ENCODE results near the gene DHRS12. TPM values are rescaled to one million over a fixed set of nuclear protein-coding genes. Genes with fewer than 3 reads are reported as not detected.

DHRS12 gene
- total and polyA plus RNA-seq, 9 donors: 9.4 to 16.2 (median 12.1) TPM

DNA sequence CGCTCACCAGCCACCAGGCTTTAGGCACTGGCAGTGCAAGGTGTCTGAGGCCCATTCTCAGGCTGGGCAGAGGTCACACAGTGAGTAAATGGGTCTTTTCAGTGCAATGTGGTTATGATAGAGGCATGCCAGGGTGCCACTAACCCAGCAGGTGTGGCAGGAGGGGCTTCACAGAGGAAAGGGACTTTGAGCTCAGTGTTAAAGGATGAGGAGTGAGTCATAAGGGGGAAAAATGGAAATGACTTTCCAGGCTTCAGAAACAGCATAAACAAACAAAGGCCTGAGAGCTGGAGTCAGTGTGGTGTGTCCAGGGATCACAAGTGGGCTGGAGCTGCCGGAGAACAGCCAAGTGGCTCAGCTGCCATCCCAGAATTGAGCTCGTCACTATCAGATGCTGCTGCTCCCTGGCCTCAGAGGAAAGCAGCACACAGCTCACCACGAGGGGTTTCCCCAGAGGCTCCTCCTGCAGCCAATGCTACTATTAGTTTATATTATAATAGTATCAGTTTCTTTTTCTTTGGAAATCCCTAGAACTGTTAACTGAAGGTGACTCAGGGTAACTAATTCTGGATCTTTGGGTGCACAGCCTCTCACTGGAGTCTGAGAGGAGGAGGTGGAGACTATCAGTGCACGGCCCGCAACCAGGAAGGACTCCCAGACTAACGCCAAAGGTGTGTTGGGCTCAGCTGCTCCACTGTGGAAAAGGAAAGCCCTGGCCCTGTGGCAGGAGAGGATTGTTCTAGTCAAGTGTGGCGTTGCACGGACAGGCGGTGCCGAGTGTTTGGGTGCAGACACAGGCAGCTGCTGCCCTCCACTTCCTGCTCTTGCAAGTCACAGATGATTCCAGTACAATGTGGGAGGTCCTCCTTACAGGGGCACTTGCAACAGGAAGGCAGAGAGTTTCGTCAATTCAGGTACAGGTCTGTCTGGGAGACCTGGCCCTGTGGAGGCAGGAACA lies 39.5 kb downstream of the DHRS12 start:
- Histone ChIP-seq H3K4me3 (ENCODE audit: low read length) (no peak overlapping the region), H3K4me1 (ENCODE audit: control insufficient read depth, insufficient read depth, low read length) (peaks cover 11% of the 10 kb centered on the region), H3K27ac (ENCODE audit: low read length) (peak overlapping the region; percentile 74), H3K27me3 (ENCODE audit: control insufficient read depth, insufficient read depth, low read length) (no peaks in the 10 kb centered on the region), H3K9me3 (replicated peaks; ENCODE audit: control insufficient read depth, low read depth, low read length) (no peaks in the 10 kb centered on the region), H3K36me3 (ENCODE audit: control insufficient read depth, insufficient read depth, low read length) (peaks cover 19% of the 10 kb centered on the region)
- DNase-seq: peak; percentile 78
- WGBS (ENCODE audit: insufficient coverage): 50% methylated on average over 9 of the region's 12 CpGs

DNA sequence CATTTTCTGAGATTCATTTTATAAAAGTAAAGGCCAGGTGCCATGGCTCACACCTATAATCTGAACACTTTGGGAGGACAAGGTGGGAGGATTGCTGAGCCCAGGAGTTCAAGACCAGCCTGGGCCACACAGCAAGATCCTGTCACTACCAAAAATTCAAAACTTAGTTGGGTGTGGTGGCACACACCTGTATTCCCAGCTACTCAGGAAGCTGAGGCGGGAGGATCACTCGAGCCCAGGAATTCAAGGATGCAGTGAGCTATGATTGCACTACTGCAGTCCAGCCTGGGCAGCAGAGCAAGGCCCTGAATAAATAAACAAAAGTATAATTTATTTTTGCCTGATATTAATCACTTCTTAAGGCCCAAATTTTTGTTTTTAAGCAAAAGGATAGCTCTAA lies 40.5 kb downstream of the DHRS12 start:
- Histone ChIP-seq H3K27me3 (ENCODE audit: control insufficient read depth, insufficient read depth, low read length) (no peaks in the 10 kb centered on the region), H3K36me3 (ENCODE audit: control insufficient read depth, insufficient read depth, low read length) (peaks cover 19% of the 10 kb centered on the region), H3K9me3 (replicated peaks; ENCODE audit: control insufficient read depth, low read depth, low read length) (no peaks in the 10 kb centered on the region), H3K27ac (ENCODE audit: low read length) (no peak overlapping the region), H3K4me3 (ENCODE audit: low read length) (no peak overlapping the region), H3K4me1 (ENCODE audit: control insufficient read depth, insufficient read depth, low read length) (peaks cover 11% of the 10 kb centered on the region)
- no peak for DNase-seq
- WGBS (ENCODE audit: insufficient coverage): no CpG with 5 or more reads among the region's 2 CpGs

DNA sequence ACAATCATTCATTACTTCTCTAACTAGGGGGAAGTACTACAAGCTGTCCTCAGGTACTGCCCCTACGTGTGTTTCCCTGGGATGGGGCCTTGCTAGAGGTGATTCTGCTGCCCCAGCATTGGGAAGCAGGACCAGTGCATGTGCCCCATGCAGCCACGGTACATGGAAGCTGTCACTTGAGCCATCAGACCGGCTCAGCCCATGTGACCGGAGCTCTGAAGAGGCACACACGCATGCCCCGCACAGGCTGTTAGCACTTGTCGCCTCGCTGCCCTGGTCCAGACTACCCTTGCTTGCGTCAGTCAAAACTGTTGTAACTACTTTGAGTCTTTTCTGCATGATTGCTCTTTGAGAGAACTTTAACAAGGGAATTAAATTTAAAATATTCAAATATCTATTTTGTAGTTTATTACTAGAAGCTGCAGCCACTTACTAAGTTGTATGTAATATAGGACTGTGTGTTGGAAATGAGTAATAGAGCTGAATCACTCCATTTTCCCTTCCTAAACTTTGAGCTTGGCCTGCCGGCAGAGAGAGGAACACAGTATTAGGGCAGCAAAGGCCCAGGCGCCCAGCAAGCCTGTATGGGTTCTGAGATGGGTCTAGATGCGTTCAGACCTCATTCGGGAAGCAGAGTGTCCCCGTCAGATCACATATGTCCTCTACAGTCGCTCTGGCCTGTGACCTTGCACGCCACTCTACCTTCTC lies 42.2 kb downstream of the DHRS12 start:
- H3K9me3 ChIP-seq (replicated peaks; ENCODE audit: control insufficient read depth, low read depth, low read length): no peaks in the 10 kb centered on the region
- WGBS (ENCODE audit: insufficient coverage): 84% methylated on average over 9 of the region's 16 CpGs
- no peaks in the 10 kb centered on the region for H3K27me3 ChIP-seq (ENCODE audit: control insufficient read depth, insufficient read depth, low read length)
- peaks cover 23% of the 10 kb centered on the region for H3K36me3 ChIP-seq (ENCODE audit: control insufficient read depth, insufficient read depth, low read length)
- peaks cover 11% of the 10 kb centered on the region for H3K4me1 ChIP-seq (ENCODE audit: control insufficient read depth, insufficient read depth, low read length)
- no peak overlapping the region for H3K4me3 ChIP-seq (ENCODE audit: low read length)
- no peak for DNase-seq
- no peak overlapping the region for H3K27ac ChIP-seq (ENCODE audit: low read length)

DNA sequence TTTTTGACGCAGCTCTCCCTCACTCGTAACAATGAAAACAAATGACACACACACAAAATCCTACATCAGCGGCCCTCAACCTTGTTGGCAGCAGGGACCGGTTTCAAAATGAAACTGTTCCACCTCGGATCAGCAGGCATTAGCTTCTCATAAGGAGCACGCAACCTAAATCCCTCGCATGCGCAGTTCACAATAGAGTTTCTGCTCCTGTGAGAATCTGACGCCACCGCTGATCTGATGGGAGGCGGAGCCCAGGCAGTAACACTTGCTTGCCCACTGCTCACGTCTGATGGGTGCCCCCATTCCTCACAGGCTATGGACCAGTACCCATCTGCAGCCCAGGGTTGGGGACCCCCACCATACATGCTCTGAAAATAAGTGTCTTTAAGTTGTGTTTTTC lies 43.4 kb downstream of the DHRS12 start:
- DNase-seq: peak; percentile 93
- Histone ChIP-seq H3K27me3 (ENCODE audit: control insufficient read depth, insufficient read depth, low read length) (no peaks in the 10 kb centered on the region), H3K36me3 (ENCODE audit: control insufficient read depth, insufficient read depth, low read length) (peaks cover 23% of the 10 kb centered on the region), H3K9me3 (replicated peaks; ENCODE audit: control insufficient read depth, low read depth, low read length) (no peaks in the 10 kb centered on the region), H3K4me1 (ENCODE audit: control insufficient read depth, insufficient read depth, low read length) (peaks cover 11% of the 10 kb centered on the region), H3K4me3 (ENCODE audit: low read length) (peak overlapping the region; percentile 20), H3K27ac (ENCODE audit: low read length) (peak overlapping the region; percentile 74)
- WGBS (ENCODE audit: insufficient coverage): 43% methylated on average over 11 of the region's 12 CpGs

DNA sequence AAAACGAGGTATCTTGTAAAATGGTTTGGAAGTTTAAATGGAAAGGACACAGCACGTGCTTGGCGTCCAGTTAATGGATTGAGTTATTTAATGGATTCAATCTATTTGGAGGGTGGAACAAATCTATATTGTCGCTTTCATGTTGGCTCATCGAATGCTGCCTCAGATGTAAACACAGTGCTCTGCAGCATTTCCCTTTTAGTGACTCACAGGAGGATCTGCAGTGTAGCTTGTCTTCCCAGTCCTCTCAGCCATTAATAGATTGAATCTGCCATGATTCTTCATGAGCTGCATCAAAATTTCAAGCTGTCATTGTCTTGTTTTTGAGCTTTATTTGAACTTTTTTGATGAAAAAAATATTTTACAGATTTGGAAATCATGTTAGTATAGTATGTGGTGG lies 44.7 kb downstream of the DHRS12 start:
- WGBS (ENCODE audit: insufficient coverage): 86% methylated on average over 3 of the region's 5 CpGs
- Histone ChIP-seq H3K4me1 (ENCODE audit: control insufficient read depth, insufficient read depth, low read length) (peaks cover 4% of the 10 kb centered on the region), H3K9me3 (replicated peaks; ENCODE audit: control insufficient read depth, low read depth, low read length) (no peaks in the 10 kb centered on the region), H3K27me3 (ENCODE audit: control insufficient read depth, insufficient read depth, low read length) (no peaks in the 10 kb centered on the region), H3K4me3 (ENCODE audit: low read length) (no peak overlapping the region), H3K27ac (ENCODE audit: low read length) (no peak overlapping the region), H3K36me3 (ENCODE audit: control insufficient read depth, insufficient read depth, low read length) (peaks cover 20% of the 10 kb centered on the region)
- no peak for DNase-seq

DNA sequence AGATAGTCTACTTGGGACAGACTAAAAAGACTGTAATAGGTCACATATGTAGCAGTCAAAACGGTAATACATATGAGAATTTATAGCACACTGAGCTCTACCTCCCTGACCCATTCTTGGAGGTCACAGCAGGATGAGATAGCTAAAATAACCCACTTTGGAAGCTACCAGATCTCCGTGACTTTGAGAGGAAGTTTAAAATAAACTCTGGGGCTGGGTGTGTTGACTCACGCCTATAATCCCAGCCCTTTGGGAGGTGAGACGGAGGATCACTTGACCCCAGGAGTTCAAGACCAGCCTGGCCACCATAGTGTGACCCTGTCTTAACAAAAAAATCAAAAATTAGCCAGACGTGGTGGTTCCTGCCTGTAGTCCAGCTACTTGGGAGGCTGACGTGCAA lies 45.3 kb downstream of the DHRS12 start:
- Histone ChIP-seq H3K36me3 (ENCODE audit: control insufficient read depth, insufficient read depth, low read length) (peaks cover 22% of the 10 kb centered on the region), H3K27me3 (ENCODE audit: control insufficient read depth, insufficient read depth, low read length) (no peaks in the 10 kb centered on the region), H3K4me1 (ENCODE audit: control insufficient read depth, insufficient read depth, low read length) (no peaks in the 10 kb centered on the region), H3K9me3 (replicated peaks; ENCODE audit: control insufficient read depth, low read depth, low read length) (no peaks in the 10 kb centered on the region), H3K27ac (ENCODE audit: low read length) (no peak overlapping the region), H3K4me3 (ENCODE audit: low read length) (no peak overlapping the region)
- no peak for DNase-seq
- 90% methylated on average over 3 of the region's 6 CpGs for WGBS (ENCODE audit: insufficient coverage)

DNA sequence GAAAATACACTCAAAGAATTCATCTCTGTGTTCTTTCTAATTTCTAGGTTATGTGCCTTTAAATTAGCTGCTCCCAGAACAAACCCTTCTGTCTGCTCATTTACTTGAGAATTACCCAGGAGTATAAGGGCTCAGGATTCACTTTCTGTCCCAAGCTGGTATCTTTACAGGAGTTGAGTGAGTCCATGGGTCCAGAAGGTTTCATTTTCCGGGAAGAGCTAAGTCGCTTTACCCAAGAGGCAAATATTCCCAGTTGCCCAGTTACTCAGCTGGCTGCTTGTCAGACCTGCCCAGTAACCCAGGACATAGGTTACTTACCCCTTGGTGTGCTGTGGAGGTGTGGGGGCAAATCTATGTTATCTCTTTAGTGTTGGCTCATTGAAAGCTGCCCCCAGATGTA lies 47.3 kb downstream of the DHRS12 start:
- no peak overlapping the region for H3K4me3 ChIP-seq (ENCODE audit: low read length)
- peaks cover 22% of the 10 kb centered on the region for H3K36me3 ChIP-seq (ENCODE audit: control insufficient read depth, insufficient read depth, low read length)
- no peaks in the 10 kb centered on the region for H3K4me1 ChIP-seq (ENCODE audit: control insufficient read depth, insufficient read depth, low read length)
- no CpG with 5 or more reads among the region's 2 CpGs for WGBS (ENCODE audit: insufficient coverage)
- no peaks in the 10 kb centered on the region for H3K27me3 ChIP-seq (ENCODE audit: control insufficient read depth, insufficient read depth, low read length)
- H3K9me3 ChIP-seq (replicated peaks; ENCODE audit: control insufficient read depth, low read depth, low read length): no peaks in the 10 kb centered on the region
- H3K27ac ChIP-seq (ENCODE audit: low read length): no peak overlapping the region
- no peak for DNase-seq

DNA sequence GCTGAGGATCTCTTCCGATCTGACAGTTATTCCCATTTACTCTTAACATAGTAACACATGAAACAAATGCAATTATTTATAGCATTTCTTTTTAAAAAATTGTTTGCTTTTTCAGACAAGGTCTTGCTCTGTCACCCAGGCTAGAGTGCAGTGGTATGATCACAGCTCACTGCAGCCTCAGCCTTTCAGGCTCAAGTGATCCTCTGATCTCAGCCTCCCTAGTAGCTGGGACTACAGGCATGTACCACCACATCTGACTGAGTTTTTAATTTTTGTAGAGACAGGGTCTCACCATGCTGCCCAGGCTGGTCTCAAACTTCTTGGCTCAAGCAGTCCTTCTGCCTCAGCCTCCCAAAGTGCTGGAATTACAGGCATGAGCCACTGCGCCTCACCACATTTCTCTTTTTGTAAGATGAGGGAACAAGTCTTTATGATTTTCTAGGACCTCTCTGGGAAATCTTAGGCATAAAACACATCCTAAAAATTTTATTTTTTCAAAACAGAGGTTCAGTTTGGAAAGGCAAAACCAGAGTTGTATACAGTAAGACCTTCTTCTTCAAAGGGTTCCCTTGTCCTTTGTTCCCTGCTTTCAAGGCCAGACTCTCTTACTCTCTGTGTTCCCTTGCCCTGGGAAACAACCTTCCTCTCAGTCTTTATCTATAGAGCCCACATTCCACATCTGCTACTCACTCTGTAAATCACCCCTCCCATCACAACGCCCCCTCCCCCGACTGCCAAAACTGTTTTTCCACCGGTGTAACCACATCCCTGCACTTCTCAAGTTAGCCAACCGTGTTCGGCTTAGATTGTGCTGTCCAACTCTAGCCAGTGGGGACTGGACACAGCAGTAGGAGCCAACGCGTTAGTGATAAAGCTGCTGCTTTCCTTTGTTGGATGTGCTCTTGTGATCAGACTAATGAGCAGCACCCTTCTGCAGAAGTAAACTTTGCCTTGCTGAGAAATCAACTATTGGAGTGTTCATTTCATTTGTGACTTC lies 56.2 kb downstream of the DHRS12 start:
- Histone ChIP-seq H3K27ac (ENCODE audit: low read length) (no peak overlapping the region), H3K36me3 (ENCODE audit: control insufficient read depth, insufficient read depth, low read length) (peaks cover 11% of the 10 kb centered on the region), H3K9me3 (replicated peaks; ENCODE audit: control insufficient read depth, low read depth, low read length) (peaks cover 6% of the 10 kb centered on the region), H3K4me1 (ENCODE audit: control insufficient read depth, insufficient read depth, low read length) (no peaks in the 10 kb centered on the region), H3K27me3 (ENCODE audit: control insufficient read depth, insufficient read depth, low read length) (no peaks in the 10 kb centered on the region), H3K4me3 (ENCODE audit: low read length) (no peak overlapping the region)
- no peak for DNase-seq
- 95% methylated on average over 7 of the region's 9 CpGs for WGBS (ENCODE audit: insufficient coverage)

DNA sequence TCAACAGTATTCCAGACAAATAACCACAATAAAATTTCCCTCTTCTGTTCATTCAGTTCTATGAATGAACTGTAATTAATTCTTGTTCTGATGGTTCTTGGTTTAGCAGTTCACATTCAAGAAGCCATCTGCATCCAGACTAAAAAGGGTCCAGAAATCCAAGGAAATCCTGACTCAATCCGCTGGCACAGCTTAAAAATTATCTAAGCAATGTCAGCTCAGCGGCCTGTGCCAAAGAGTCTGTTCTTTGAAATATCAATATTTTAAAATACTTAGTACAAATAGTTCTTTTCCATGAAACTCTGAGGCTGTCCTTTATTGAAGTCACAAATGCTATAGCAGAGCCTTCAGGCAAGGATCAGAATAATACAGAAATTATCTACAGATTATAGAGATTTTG lies 57.2 kb downstream of the DHRS12 start:
- no peaks in the 10 kb centered on the region for H3K27me3 ChIP-seq (ENCODE audit: control insufficient read depth, insufficient read depth, low read length)
- H3K36me3 ChIP-seq (ENCODE audit: control insufficient read depth, insufficient read depth, low read length): peaks cover 11% of the 10 kb centered on the region
- DNase-seq: peak; percentile 88
- no peak overlapping the region for H3K27ac ChIP-seq (ENCODE audit: low read length)
- WGBS (ENCODE audit: insufficient coverage): no CpG with 5 or more reads among the region's 2 CpGs
- H3K9me3 ChIP-seq (replicated peaks; ENCODE audit: control insufficient read depth, low read depth, low read length): peaks cover 6% of the 10 kb centered on the region
- H3K4me1 ChIP-seq (ENCODE audit: control insufficient read depth, insufficient read depth, low read length): no peaks in the 10 kb centered on the region
- no peak overlapping the region for H3K4me3 ChIP-seq (ENCODE audit: low read length)
